Stimulated activated CD4-positive, alpha-beta T cell treated with anti-CD3 and anti-CD28 coated beads, Interleukin-15, amount 100 ng/mL, for 1 hour (primary cell): Measurements from ENCODE around the gene NCF1.
"Not testable (repeated sequence)": the region's sequence is repeated elsewhere in the genome, so short reads cannot be mapped to it uniquely, and the experiment has no call there.

ENCODE experiments used
- DNase-seq, 2 donors: peaks; one replicate each; pipeline ENCODE4 v3.0.0-alpha.2; 2020; ENCODE audit warnings: low read depth in 1 of 2, low spot score in 1 of 2

Gene NCF1

GRCh38 chr7:74773760-74774750 lies at the start of gene NCF1:
TSS of gene NCF1 (plus strand) at chr7:74774011. CDS start at chr7:74774032, 21 bp downstream.
- DNase-seq, result not testable (repeated sequence)

GRCh38 chr7:74725840-74726239 lies 48.0 kb upstream of the NCF1 start:
- no peak for DNase-seq

- DNase-seq, result no peak
Measured at GRCh38 chr7:74726309-74727101, 47.3 kb upstream of the NCF1 start.

- not testable (repeated sequence) for DNase-seq
Measured at GRCh38 chr7:74728686-74729085, 45.1 kb upstream of the NCF1 start.

GRCh38 chr7:74730186-74730585 lies 43.6 kb upstream of the NCF1 start:
- not testable (repeated sequence) for DNase-seq

GRCh38 chr7:74739974-74740703 lies 33.7 kb upstream of the NCF1 start:
- not testable (repeated sequence) for DNase-seq

- not testable (repeated sequence) for DNase-seq
Measured at GRCh38 chr7:74743936-74744557, 29.8 kb upstream of the NCF1 start.

GRCh38 chr7:74753921-74754482 lies 19.8 kb upstream of the NCF1 start:
- not testable (repeated sequence) for DNase-seq

GRCh38 chr7:74756673-74757072 lies 17.1 kb upstream of the NCF1 start:
- DNase-seq, result not testable (repeated sequence)

- not testable (repeated sequence) for DNase-seq
Measured at GRCh38 chr7:74758268-74758667, 15.5 kb upstream of the NCF1 start.

GRCh38 chr7:74758982-74759381 lies 14.8 kb upstream of the NCF1 start:
- not testable (repeated sequence) for DNase-seq

- not testable (repeated sequence) for DNase-seq
Measured at GRCh38 chr7:74765205-74765918, 8.4 kb upstream of the NCF1 start.

GRCh38 chr7:74766509-74766908 lies 7.3 kb upstream of the NCF1 start:
- DNase-seq, result not testable (repeated sequence)

- not testable (repeated sequence) for DNase-seq
Measured at GRCh38 chr7:74766991-74767390, 6.8 kb upstream of the NCF1 start.

GRCh38 chr7:74770062-74770461 lies 3.7 kb upstream of the NCF1 start:
- DNase-seq, result not testable (repeated sequence)

GRCh38 chr7:74772093-74772492 lies 1.7 kb upstream of the NCF1 start:
- not testable (repeated sequence) for DNase-seq

- DNase-seq, result not testable (repeated sequence)
Measured at GRCh38 chr7:74775111-74775510, 1.3 kb downstream of the NCF1 start.

GRCh38 chr7:74779053-74779452 lies 5.2 kb downstream of the NCF1 start:
- not testable (repeated sequence) for DNase-seq

- not testable (repeated sequence) for DNase-seq
Measured at GRCh38 chr7:74781746-74782145, 7.9 kb downstream of the NCF1 start.
